OCI-LY3 (cell line): ENCODE data around the gene HIVEP3.

Experiments
- CTCF ChIP-seq: fragments of 200-600, 300-600 bp; sonication (generic); IDR thresholded peaks from 2 replicates; pipeline ENCODE4 v1.5.1; 2014; ENCODE audit warnings: antibody characterized with exemption, low read length, low read depth
- EZH2phosphoT487 ChIP-seq: fragments of 200-600 bp; shearing (Covaris generic); IDR thresholded peaks from 2 replicates; pipeline ENCODE4 v1.6.1; 2018; ENCODE audit warnings: antibody characterized with exemption, mixed run types, low read depth

GRCh38 chr1:41874151-41874719, 44.5 kb downstream of the HIVEP3 start:
- TF ChIP-seq CTCF (no peak), EZH2phosphoT487 (no peak)
